Measurements from ENCODE around the gene SIGLEC12. TPM values are rescaled to one million over a fixed set of nuclear protein-coding genes. Genes with fewer than 3 reads are reported as not detected.

The SIGLEC12 gene
- total RNA-seq, 2 donors from 2014 or later, result 0.91 TPM; not detected in 1

DNA sequence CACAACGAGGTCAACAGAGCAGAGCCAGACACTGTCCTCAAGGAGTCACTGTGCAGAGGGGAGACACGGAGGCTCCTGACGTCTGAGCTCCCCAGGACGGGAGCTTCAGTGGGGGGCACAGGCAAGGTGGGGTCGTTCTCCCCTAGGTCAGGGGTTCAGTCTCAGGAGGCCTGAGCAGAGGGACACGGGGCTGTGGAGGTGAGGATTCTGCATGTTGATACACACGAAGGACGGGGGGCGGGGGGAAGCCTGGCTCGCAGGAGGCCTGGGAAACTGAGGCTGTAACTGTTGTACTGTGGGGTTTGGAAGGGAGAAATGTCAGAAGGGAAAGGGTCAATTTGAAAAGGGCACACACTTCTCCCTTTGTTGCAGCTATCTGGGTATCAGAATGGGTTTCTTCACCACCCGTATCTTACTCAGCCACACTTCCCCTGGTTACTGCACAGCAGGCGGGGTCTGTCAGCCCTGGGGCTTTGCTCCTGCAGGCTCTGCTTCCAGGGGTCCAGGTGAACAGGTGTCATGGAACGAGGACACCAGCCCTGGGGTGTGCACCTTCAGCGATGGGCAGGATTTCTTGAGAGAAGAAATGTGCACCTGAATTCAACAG lies 42.6 kb downstream of the SIGLEC12 start:
- Histone ChIP-seq H3K9me3 (no peaks in the 10 kb centered on the region), H3K4me1 (replicated peaks) (no peaks in the 10 kb centered on the region), H3K27me3 (replicated peaks; ENCODE audit: insufficient read depth) (no peaks in the 10 kb centered on the region), H3K4me3 (no peak overlapping the region), H3K27ac (no peak overlapping the region), H3K36me3 (no peaks in the 10 kb centered on the region)
- intact Hi-C loops (cut with DNase I), result no loop called here
- TF ChIP-seq POLR2A (IDR thresholded peaks at IDR 0.05) (no peak), CTCF (IDR thresholded peaks at IDR 0.05) (no peak), POLR2AphosphoS5 (IDR thresholded peaks at IDR 0.05) (no peak)
- DNase-seq (ENCODE audit: low spot score), result no peak
- WGBS, result 71% methylated on average over 14 of the region's 14 CpGs

DNA sequence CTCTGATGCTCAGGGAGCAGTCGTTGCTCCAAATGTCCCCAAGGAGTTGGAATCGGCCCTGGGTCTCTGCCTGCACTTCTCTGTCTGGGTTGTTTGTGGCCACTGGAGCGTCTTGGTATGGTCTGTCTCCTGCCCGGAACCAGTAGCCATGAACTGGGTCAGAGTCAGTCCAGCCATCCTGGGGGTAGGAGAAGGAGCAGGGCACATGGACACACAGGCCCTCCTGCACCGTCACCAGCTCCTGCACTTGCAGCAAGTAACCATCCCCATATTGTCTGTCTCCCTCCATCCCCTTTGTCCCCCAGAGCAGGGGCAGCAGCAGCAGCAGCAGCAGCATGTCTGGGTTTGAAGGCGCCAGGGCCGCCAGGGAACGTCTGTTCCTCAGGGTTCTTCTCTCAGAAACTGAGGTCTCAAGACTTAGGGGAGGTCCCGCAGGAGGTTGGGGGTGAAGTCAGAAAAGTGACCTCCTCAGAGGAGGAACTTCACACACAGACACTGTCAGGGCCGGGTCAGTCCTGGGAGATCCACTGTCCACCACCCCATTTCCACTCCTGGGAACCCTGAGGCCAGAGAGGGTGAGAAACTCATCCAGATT lies 43.5 kb downstream of the SIGLEC12 start, which contains the start of gene SIGLEC8:
Gene SIGLEC8, minus strand, starts transcription at position 404 of the 595 bp plus-strand sequence. Its CDS starts 67 bp downstream, at position 337.
- H3K27me3 ChIP-seq (replicated peaks; ENCODE audit: insufficient read depth), result no peaks in the 10 kb centered on the region
- intact Hi-C loops (cut with DNase I), result no loop called here
- no peak for TF ChIP-seq CTCF (IDR thresholded peaks at IDR 0.05)
- no peak for TF ChIP-seq POLR2AphosphoS5 (IDR thresholded peaks at IDR 0.05)
- TF ChIP-seq POLR2A (IDR thresholded peaks at IDR 0.05), result no peak
- no peaks in the 10 kb centered on the region for H3K36me3 ChIP-seq
- DNase-seq (ENCODE audit: low spot score), result no peak
- no peaks in the 10 kb centered on the region for H3K4me1 ChIP-seq (replicated peaks)
- no peaks in the 10 kb centered on the region for H3K9me3 ChIP-seq
- H3K27ac ChIP-seq, result no peak within 1 kb of the TSS
- no peak within 1 kb of the TSS for H3K4me3 ChIP-seq
- 65% methylated on average over 10 of the region's 10 CpGs for WGBS

GRCh38 chr19:51457351-51458013 lies 44.1 kb downstream of the SIGLEC12 start:
- WGBS, result 81% methylated on average over 11 of the region's 11 CpGs
- Histone ChIP-seq H3K9me3 (no peaks in the 10 kb centered on the region), H3K4me1 (replicated peaks) (no peaks in the 10 kb centered on the region), H3K27ac (no peak overlapping the region), H3K36me3 (no peaks in the 10 kb centered on the region), H3K4me3 (no peak overlapping the region), H3K27me3 (replicated peaks; ENCODE audit: insufficient read depth) (no peaks in the 10 kb centered on the region)
- no peak for DNase-seq (ENCODE audit: low spot score)
- intact Hi-C loops (cut with DNase I), result no loop called here
- TF ChIP-seq CTCF (IDR thresholded peaks at IDR 0.05) (no peak), POLR2A (IDR thresholded peaks at IDR 0.05) (no peak), POLR2AphosphoS5 (IDR thresholded peaks at IDR 0.05) (no peak)

GRCh38 chr19:51456541-51457290 lies 44.9 kb downstream of the SIGLEC12 start:
- TF ChIP-seq POLR2AphosphoS5 (IDR thresholded peaks at IDR 0.05), result no peak
- Histone ChIP-seq H3K27me3 (replicated peaks; ENCODE audit: insufficient read depth) (no peaks in the 10 kb centered on the region), H3K9me3 (no peaks in the 10 kb centered on the region), H3K4me1 (replicated peaks) (no peaks in the 10 kb centered on the region), H3K36me3 (no peaks in the 10 kb centered on the region), H3K4me3 (no peak overlapping the region), H3K27ac (no peak overlapping the region)
- WGBS, result 71% methylated on average over 11 of the region's 11 CpGs
- intact Hi-C loops (cut with DNase I), result no loop called here
- no peak for DNase-seq (ENCODE audit: low spot score)

DNA sequence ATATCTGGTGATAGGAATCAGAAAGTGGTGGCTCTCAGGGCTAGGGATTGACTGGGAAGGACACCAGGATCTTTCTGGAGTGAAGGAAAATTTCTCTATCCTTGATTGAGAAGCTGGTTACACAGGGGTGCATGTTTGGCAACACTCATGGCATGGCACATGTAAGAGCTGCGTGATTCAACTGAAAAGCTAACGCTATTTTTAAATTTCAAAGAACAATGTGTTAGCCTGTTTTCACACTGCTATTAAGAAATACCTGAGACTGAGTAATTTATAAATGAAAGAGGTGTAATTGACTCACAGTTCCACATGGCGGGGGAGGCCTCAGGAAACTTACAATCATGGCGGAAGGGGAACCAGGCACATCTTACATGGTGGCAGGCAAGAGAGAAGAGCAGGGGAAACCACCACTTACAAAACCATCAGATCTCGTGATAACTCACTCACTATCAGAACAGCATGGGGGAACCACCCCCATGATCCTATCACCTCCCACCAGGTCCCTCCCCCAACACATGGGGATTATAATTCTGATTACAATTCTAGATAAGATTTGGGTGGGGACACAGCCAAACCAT lies 50.8 kb downstream of the SIGLEC12 start:
- H3K4me3 ChIP-seq, result no peak overlapping the region
- peaks cover 4% of the 10 kb centered on the region for H3K27me3 ChIP-seq (replicated peaks; ENCODE audit: insufficient read depth)
- H3K36me3 ChIP-seq, result no peaks in the 10 kb centered on the region
- intact Hi-C loops (cut with DNase I), result no loop called here
- TF ChIP-seq POLR2A (IDR thresholded peaks at IDR 0.05), result no peak
- TF ChIP-seq CTCF (IDR thresholded peaks at IDR 0.05), result no peak
- no peak for TF ChIP-seq POLR2AphosphoS5 (IDR thresholded peaks at IDR 0.05)
- H3K9me3 ChIP-seq, result no peaks in the 10 kb centered on the region
- H3K27ac ChIP-seq, result no peak overlapping the region
- no peak for DNase-seq (ENCODE audit: low spot score)
- no peaks in the 10 kb centered on the region for H3K4me1 ChIP-seq (replicated peaks)
- WGBS, result 88% methylated on average over 5 of the region's 5 CpGs

All from prostate gland (tissue), 2 donors.